ENCODE results near the gene ALDH5A1. TPM values are rescaled to one million over a fixed set of nuclear protein-coding genes. Genes with fewer than 3 reads are reported as not detected.
A peak's percentile ranks its signal among the peaks of the same experiment; 100 is the strongest.

Gene ALDH5A1
- total RNA-seq, 4 donors from 2014 or later = 7.8 to 12.0 (median 11.5) TPM

DNA sequence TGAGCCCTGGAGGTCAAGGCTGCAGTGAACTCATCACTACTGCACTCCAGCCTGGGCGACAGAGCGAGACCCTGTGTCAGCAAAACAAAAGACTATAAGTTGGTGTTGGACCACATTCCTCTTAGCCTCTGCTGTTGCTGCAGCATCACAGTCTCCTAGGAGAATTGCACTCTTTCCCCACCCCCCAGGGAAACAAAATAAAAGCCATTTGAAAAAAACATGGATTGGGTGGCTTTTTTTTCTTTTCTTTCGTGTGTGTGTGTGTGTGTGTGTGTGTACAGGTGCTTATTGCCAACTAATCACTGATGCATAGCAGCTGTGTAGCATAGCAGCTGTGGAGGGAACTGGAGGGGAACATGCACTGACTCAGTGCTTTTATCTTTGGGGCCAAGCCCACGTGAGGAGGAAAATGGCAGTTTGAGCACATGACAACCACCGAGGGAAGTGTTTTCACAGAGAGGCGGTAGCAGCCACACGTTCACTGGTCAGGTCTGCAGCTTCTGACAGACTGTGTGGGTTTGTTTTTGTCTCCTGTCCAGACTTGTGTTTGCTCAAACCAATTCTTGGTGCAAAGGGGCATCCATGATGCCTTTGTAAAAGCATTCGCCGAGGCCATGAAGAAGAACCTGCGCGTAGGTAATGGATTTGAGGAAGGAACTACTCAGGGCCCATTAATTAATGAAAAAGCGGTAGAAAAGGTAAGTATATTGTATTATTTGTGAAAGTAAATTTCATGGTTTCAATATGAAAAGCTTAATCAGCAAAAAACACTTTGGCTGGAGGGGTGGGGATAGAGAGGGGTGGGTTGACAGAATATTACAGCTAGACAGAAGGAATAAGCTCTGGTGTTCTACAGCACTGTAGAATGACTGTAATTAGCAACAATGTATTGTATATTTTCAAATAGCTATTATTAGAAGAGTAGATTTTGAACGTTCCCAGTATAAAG is 27.7 kb downstream of the ALDH5A1 start:
- no peak overlapping the region for H3K4me3 ChIP-seq
- no peak for DNase-seq (ENCODE audit: low spot score in 2 of 2)
- no peak overlapping the region for H3K27ac ChIP-seq
- no peaks in the 10 kb centered on the region for H3K9me3 ChIP-seq
- WGBS, 2 donors = 76 to 80% methylated on average over 13 of the region's 13 CpGs
- TF ChIP-seq EP300 (IDR thresholded peaks at IDR 0.05) (no peak), POLR2A (IDR thresholded peaks at IDR 0.05) (no peak)
- TF ChIP-seq, protein P1, sequence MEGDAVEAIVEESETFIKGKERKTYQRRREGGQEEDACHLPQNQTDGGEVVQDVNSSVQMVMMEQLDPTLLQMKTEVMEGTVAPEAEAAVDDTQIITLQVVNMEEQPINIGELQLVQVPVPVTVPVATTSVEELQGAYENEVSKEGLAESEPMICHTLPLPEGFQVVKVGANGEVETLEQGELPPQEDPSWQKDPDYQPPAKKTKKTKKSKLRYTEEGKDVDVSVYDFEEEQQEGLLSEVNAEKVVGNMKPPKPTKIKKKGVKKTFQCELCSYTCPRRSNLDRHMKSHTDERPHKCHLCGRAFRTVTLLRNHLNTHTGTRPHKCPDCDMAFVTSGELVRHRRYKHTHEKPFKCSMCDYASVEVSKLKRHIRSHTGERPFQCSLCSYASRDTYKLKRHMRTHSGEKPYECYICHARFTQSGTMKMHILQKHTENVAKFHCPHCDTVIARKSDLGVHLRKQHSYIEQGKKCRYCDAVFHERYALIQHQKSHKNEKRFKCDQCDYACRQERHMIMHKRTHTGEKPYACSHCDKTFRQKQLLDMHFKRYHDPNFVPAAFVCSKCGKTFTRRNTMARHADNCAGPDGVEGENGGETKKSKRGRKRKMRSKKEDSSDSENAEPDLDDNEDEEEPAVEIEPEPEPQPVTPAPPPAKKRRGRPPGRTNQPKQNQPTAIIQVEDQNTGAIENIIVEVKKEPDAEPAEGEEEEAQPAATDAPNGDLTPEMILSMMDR (IDR thresholded peaks at IDR 0.05) = no peak
- no peaks in the 10 kb centered on the region for H3K4me1 ChIP-seq
- H3K27me3 ChIP-seq = no peaks in the 10 kb centered on the region
- peaks cover 0 to 52% (median 0%) of the 10 kb centered on the region in 3 donors for H3K36me3 ChIP-seq

DNA sequence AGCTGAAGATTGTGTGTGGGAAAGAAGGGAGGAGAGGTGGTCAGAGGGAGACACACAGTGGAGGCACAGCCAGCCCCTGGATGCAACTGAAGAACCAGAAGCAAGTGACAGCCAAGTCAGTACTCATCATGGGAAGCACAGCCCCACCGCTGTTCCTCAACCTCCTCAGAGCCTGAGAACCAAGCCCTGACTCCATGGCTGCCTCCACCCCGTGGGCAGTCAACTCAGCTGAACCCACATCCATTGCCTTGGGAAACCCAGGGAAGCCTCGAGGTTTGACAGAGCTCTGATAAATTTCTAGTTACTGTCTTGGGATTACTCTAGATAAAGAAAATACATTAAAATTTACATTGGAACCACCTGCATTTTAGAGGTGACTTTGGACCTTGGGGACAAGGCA is 29.6 kb downstream of the ALDH5A1 start:
- H3K27ac ChIP-seq = no peak overlapping the region
- WGBS, 2 donors = 75 to 81% methylated on average over 3 of the region's 3 CpGs
- H3K4me1 ChIP-seq = no peaks in the 10 kb centered on the region
- H3K4me3 ChIP-seq = no peak overlapping the region
- no peak for DNase-seq (ENCODE audit: low spot score in 2 of 2)
- TF ChIP-seq EP300 (IDR thresholded peaks at IDR 0.05) (no peak), POLR2A (IDR thresholded peaks at IDR 0.05) (no peak)
- TF ChIP-seq, protein P1 (IDR thresholded peaks at IDR 0.05) = no peak
- H3K36me3 ChIP-seq = peaks cover 0 to 48% (median 0%) of the 10 kb centered on the region in 3 donors
- H3K9me3 ChIP-seq = no peaks in the 10 kb centered on the region
- H3K27me3 ChIP-seq = no peaks in the 10 kb centered on the region

DNA sequence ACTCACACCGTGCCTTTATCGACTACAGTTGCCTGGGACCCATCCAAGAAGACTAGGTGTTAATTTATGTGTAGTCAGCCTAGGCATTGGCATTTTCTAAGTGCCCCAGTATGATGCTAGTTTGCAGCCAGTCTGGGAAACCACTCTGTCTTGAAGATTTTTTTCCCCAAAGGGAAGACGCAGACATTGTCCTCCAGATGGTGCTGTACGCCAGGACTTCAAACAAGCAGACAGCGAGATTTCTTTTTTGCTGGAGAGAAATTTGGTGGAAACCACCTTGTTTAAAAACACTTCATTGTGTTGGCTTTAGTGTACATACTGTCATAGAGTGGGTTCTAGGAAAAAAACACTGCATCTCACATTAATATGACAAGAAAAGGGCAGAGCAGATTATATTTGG is 30.0 kb downstream of the ALDH5A1 start:
- DNase-seq (ENCODE audit: low spot score in 2 of 2) = no peak
- WGBS, 2 donors = 53 to 57% methylated on average over 5 of the region's 5 CpGs
- H3K27me3 ChIP-seq = no peaks in the 10 kb centered on the region
- peaks cover 0 to 46% (median 0%) of the 10 kb centered on the region in 3 donors for H3K36me3 ChIP-seq
- no peak overlapping the region for H3K27ac ChIP-seq
- H3K9me3 ChIP-seq = no peaks in the 10 kb centered on the region
- no peak overlapping the region for H3K4me3 ChIP-seq
- TF ChIP-seq POLR2A (IDR thresholded peaks at IDR 0.05) (no peak), EP300 (IDR thresholded peaks at IDR 0.05) (no peak)
- TF ChIP-seq, protein P1 (IDR thresholded peaks at IDR 0.05) = peak in 1 of 5 experiments; percentile 13
- H3K4me1 ChIP-seq = no peaks in the 10 kb centered on the region

DNA sequence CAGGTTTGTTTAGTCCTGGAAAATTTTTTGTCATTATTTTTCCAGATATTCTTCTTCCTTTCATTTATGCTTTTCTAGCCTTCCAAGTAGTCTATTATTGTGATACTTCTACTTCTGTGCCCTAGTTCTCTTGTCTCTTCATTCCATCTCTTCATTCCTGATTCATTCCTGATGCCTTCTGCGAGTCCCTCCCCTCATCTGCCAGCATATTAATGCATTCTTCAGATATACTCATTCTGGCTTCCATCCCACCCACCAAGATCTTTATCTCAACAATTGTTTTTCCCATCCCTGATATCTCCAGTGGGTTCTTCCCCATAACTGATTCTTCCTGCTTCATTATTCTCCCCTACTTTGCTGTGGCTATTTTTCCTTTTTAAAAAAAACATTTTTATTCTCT is 35.2 kb downstream of the ALDH5A1 start:
- TF ChIP-seq, protein P1 (IDR thresholded peaks at IDR 0.05) = no peak
- TF ChIP-seq POLR2A (IDR thresholded peaks at IDR 0.05) (no peak), EP300 (IDR thresholded peaks at IDR 0.05) (no peak)
- Histone ChIP-seq H3K9me3 (no peaks in the 10 kb centered on the region), H3K36me3 (peaks cover 0 to 59% (median 7%) of the 10 kb centered on the region in 3 donors), H3K27ac (no peak overlapping the region), H3K27me3 (no peaks in the 10 kb centered on the region), H3K4me3 (no peak overlapping the region), H3K4me1 (no peaks in the 10 kb centered on the region)
- 76 to 80% methylated on average over 1 of the region's 1 CpG for WGBS, 2 donors
- DNase-seq (ENCODE audit: low spot score in 2 of 2) = no peak

DNA sequence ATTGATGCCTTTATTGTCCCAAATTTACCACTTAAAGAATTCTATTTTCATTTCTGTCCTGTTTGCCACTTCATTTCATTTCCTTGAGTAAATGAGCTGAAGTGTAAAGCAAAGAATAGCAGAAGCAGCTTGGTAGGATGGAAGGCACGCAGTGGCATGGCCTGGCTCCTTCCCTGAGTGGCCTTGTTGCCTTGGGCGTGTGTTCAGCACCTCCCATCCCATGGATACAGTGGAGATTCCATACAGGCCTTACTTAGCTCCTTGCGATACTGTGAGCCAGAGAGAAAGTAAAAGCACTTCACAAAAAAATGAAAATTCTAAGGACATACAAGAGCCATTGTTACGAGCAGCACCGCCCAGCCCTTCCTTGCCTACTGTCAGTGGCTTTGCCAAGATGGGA is 39.6 kb downstream of the ALDH5A1 start:
- DNase-seq (ENCODE audit: low spot score in 2 of 2) = no peak
- peaks cover 0 to 69% (median 7%) of the 10 kb centered on the region in 3 donors for H3K36me3 ChIP-seq
- H3K27ac ChIP-seq = no peak overlapping the region
- H3K27me3 ChIP-seq = no peaks in the 10 kb centered on the region
- no peak for TF ChIP-seq POLR2A (IDR thresholded peaks at IDR 0.05)
- TF ChIP-seq, protein P1 (IDR thresholded peaks at IDR 0.05) = no peak
- no peak for TF ChIP-seq EP300 (IDR thresholded peaks at IDR 0.05)
- no peak overlapping the region for H3K4me3 ChIP-seq
- no peaks in the 10 kb centered on the region for H3K4me1 ChIP-seq
- 85 to 92% methylated on average over 5 of the region's 5 CpGs for WGBS, 2 donors
- H3K9me3 ChIP-seq = no peaks in the 10 kb centered on the region

Measured in tibial nerve (tissue), 4 donors.